ENCODE results near the gene RNF20.

RNF20 gene

DNA sequence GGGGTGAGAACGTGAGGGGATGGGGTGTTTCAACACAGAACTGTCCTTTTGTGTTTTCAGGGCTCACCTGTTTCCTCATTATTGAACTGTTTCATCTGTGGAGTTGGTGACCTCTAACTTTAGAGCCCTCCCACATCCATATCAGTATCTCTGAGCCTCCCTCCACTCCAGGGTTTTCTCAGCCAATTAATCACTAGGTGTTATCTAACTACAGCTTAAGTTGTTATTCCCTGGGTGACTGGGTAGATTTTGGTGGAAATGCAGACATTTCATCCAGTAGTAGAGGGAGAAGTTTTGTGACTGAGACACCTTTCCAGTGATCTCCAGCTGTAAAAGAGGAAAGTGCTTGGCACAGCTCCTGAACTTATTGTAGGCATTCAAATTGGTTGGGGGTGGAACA, 37.5 kb downstream of the RNF20 start:
- TF ChIP-seq, protein P1, sequence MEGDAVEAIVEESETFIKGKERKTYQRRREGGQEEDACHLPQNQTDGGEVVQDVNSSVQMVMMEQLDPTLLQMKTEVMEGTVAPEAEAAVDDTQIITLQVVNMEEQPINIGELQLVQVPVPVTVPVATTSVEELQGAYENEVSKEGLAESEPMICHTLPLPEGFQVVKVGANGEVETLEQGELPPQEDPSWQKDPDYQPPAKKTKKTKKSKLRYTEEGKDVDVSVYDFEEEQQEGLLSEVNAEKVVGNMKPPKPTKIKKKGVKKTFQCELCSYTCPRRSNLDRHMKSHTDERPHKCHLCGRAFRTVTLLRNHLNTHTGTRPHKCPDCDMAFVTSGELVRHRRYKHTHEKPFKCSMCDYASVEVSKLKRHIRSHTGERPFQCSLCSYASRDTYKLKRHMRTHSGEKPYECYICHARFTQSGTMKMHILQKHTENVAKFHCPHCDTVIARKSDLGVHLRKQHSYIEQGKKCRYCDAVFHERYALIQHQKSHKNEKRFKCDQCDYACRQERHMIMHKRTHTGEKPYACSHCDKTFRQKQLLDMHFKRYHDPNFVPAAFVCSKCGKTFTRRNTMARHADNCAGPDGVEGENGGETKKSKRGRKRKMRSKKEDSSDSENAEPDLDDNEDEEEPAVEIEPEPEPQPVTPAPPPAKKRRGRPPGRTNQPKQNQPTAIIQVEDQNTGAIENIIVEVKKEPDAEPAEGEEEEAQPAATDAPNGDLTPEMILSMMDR (IDR thresholded peaks at IDR 0.05) = no peak

GRCh38 chr9:101572316-101572715, 38.7 kb downstream of the RNF20 start:
- TF ChIP-seq, protein P1 (IDR thresholded peaks at IDR 0.05) = no peak

DNA sequence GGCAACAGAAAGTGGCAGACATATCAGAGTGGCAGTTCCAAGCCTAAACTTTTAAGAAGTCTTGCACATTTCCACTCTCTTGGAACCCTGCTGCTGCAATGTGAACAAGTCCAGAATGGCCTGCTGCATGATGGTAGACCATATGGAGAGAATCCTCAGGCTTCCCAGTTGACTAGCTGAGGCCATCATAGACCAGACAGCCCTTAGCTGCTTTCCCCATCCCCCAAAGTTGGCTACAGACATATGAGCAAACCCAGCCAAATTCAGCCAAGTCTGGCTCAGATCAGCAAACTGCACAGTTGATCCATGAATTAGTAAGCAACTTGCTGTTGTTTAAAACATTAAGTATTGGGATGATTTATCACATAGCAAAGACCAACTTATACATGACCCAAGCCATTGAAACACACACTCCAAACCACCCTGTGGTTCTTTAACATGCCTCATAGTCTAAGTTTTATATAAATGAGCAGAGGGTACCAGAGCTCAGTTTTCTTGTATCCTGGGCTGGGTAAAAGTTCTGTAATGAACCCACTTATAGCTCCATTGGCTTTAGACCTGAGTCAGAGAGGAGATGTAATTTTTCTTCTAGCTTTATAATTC, 41.2 kb downstream of the RNF20 start:
- TF ChIP-seq, protein P1 (IDR thresholded peaks at IDR 0.05) = no peak

- TF ChIP-seq, protein P1 (IDR thresholded peaks at IDR 0.05) = no peak
Observed at GRCh38 chr9:101578378-101578777, 44.7 kb downstream of the RNF20 start.

DNA sequence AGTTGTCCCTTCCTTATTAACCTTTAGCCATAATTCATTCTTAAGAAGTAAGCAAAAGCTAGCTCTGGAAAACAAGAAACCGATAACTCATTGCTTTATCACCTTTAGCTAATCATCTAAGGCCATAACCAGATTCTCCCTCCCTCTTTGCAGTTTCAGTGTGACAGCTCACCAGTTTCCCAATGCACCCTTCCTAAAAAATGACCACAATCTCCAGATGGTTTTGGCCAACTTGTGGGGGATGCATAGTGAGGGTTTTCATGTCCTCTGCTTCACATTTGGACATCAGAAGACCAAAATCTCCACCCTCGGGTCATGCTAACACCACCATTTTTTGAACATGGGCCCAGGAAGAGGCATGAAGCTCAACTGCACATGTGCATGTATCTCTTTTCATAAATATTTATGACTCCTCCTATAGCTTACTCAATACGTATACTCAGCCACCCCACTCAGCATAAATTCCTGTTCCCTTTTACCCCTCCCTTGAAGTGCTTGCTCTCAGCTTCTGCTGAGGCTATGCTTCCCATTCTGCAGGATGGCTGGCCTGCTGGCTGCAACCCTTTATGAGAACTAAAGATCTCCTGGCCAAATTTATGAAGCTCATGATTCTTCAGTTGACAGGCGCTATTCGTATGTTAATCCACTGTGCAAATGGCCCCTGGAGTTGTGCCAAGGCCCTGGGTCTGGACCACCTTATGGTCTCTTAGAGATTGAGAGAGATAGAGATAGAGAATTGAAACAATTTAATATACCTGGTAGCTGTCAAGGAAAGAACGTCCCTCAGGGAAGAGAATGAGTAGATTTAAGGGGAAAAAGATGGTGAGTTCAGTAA, 46.3 kb downstream of the RNF20 start:
- TF ChIP-seq, protein P1 (IDR thresholded peaks at IDR 0.05) = no peak

- TF ChIP-seq, protein P1 (IDR thresholded peaks at IDR 0.05) = no peak
Observed at GRCh38 chr9:101582553-101582952, 48.9 kb downstream of the RNF20 start.

DNA sequence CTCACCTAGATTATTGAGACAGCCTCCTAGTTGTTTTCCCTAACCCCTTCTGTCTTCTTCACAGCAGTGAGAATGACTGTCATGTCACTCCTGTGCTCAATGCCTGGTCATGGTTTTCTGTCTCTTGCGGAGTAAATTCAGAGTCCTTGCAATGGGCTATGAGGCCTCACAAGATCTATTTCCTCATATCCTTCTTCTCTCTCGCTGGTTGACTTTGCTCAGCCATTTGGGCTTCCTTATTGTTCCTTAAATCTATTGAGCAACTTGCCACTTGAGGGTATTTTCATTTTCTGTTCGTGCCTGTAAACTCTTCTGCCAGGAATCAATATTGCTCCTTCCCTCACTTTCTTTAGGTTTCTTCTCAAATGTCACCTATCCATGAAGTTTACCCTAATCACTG, 52.1 kb downstream of the RNF20 start:
- TF ChIP-seq, protein P1 (IDR thresholded peaks at IDR 0.05) = no peak

Measured in LNCAP (cell line).